ENCODE results near the gene NR4A1.

GRCh38 chr12:52044292-52044983, 6.8 kb upstream of the NR4A1 start:
- TF ChIP-seq CTCF (IDR thresholded peaks at IDR 0.05; ENCODE audit: low read length) (no peak), EZH2 (optimal IDR thresholded peaks at IDR 0.05; ENCODE audit: low read depth, low read length) (no peak), EZH2phosphoT487 (IDR thresholded peaks at IDR 0.05; ENCODE audit: low read length) (no peak)
